ENCODE data around the gene MATCAP1. TPM values are rescaled to one million over a fixed set of nuclear protein-coding genes. Genes with fewer than 3 reads are reported as not detected.

Gene MATCAP1
- total and polyA plus RNA-seq, 2 of the 13 experiments (the other 11 are each of a cell fraction or from before 2014, with no cell fraction given): 11.2 to 24.5 TPM

DNA sequence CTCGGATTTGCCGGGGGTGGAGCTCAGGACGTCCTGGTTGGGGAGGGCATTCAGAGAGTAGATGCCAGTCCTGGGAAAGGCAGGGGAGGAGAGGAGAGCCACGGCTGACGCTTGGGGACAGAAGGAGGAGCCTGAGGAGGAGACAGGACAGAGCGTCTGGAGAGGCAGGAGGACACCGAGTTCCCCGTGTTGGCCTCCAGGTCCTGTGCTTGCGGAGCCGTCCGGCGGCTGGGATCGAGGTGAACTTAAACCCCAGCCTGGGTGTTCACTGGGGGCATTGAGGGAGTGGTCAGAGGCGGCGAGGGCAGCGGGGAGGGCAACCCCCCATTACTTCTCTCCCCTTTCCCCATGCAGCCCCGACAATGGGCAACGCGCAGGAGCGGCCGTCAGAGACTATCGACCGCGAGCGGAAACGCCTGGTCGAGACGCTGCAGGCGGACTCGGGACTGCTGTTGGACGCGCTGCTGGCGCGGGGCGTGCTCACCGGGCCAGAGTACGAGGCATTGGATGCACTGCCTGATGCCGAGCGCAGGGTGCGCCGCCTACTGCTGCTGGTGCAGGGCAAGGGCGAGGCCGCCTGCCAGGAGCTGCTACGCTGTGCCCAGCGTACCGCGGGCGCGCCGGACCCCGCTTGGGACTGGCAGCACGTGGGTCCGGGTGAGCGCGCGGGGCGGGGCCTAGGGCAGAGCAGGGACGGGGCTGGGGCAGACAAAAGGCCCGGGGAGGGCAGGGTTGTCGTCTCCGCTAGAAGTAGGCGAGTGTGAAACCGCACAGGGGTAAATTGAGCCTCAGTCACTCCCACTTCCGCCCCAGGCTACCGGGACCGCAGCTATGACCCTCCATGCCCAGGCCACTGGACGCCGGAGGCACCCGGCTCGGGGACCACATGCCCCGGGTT lies 9.7 kb downstream of the MATCAP1 start (continued):
- TF ChIP-seq ZNF510 (CRISPR knock-in tag; IDR thresholded peaks at IDR 0.05; ENCODE audit: low read depth) (peak; percentile 84; the same call in 1 of the 2 replicates), E2F2 (CRISPR knock-in tag; IDR thresholded peaks at IDR 0.05; ENCODE audit: borderline replicate concordance) (no peak), THAP7 (CRISPR knock-in tag; IDR thresholded peaks at IDR 0.05) (0 out of 2 replicates have a peak, but pooled peaks have one; percentile 80), MLLT10 (CRISPR knock-in tag; IDR thresholded peaks at IDR 0.05) (no peak), ZNF44 (CRISPR knock-in tag; IDR thresholded peaks at IDR 0.05) (peak; percentile 94; the same call in 1 of the 2 replicates), ZNF780A (CRISPR knock-in tag; IDR thresholded peaks at IDR 0.05) (peak; percentile 81; the same call in 1 of the 2 replicates), ZNF354B (CRISPR knock-in tag; IDR thresholded peaks at IDR 0.05) (peak; percentile 92; the same call in 1 of the 2 replicates), ZNF232 (CRISPR knock-in tag; IDR thresholded peaks at IDR 0.05; ENCODE audit: borderline replicate concordance) (peak; percentile 79), XRCC5 (optimal IDR thresholded peaks at IDR 0.05; ENCODE audit: low read length) (peak; percentile 86), TOPORS (CRISPR knock-in tag; IDR thresholded peaks at IDR 0.05) (peak; percentile 98), JUN (CRISPR knock-in tag; IDR thresholded peaks at IDR 0.05) (no peak), RELA (CRISPR knock-in tag; IDR thresholded peaks at IDR 0.05) (peak; percentile 77; the same call in 1 of the 2 replicates), GMEB2 (CRISPR knock-in tag; IDR thresholded peaks at IDR 0.05; ENCODE audit: low read depth) (peak; percentile 74; the same call in 1 of the 2 replicates), PHF21A (CRISPR knock-in tag; IDR thresholded peaks at IDR 0.05) (peak; percentile 90), AHR (CRISPR knock-in tag; IDR thresholded peaks at IDR 0.05) (no peak; the same call in 1 of the 2 replicates), TP53 (CRISPR knock-in tag; conservative IDR thresholded peaks at IDR 0.05) (no peak; the same call in 1 of the 2 replicates), ZBTB2 (CRISPR knock-in tag; IDR thresholded peaks at IDR 0.05; ENCODE audit: low read depth) (peak; percentile 88)
- TF ChIP-seq, protein P1, sequence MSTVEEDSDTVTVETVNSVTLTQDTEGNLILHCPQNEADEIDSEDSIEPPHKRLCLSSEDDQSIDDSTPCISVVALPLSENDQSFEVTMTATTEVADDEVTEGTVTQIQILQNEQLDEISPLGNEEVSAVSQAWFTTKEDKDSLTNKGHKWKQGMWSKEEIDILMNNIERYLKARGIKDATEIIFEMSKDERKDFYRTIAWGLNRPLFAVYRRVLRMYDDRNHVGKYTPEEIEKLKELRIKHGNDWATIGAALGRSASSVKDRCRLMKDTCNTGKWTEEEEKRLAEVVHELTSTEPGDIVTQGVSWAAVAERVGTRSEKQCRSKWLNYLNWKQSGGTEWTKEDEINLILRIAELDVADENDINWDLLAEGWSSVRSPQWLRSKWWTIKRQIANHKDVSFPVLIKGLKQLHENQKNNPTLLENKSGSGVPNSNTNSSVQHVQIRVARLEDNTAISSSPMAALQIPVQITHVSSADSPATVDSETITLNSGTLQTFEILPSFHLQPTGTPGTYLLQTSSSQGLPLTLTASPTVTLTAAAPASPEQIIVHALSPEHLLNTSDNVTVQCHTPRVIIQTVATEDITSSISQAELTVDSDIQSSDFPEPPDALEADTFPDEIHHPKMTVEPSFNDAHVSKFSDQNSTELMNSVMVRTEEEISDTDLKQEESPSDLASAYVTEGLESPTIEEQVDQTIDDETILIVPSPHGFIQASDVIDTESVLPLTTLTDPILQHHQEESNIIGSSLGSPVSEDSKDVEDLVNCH (CRISPR knock-in tag; IDR thresholded peaks at IDR 0.05): no peak
- TF ChIP-seq, protein P2, sequence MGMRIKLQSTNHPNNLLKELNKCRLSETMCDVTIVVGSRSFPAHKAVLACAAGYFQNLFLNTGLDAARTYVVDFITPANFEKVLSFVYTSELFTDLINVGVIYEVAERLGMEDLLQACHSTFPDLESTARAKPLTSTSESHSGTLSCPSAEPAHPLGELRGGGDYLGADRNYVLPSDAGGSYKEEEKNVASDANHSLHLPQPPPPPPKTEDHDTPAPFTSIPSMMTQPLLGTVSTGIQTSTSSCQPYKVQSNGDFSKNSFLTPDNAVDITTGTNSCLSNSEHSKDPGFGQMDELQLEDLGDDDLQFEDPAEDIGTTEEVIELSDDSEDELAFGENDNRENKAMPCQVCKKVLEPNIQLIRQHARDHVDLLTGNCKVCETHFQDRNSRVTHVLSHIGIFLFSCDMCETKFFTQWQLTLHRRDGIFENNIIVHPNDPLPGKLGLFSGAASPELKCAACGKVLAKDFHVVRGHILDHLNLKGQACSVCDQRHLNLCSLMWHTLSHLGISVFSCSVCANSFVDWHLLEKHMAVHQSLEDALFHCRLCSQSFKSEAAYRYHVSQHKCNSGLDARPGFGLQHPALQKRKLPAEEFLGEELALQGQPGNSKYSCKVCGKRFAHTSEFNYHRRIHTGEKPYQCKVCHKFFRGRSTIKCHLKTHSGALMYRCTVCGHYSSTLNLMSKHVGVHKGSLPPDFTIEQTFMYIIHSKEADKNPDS (CRISPR knock-in tag; IDR thresholded peaks at IDR 0.05): 0 out of 2 replicates have a peak, but pooled peaks have one; percentile 44

Measured in HepG2 (cell line).